ENCODE measurements around the gene SLC15A5.

SLC15A5 gene

GRCh38 chr12:16310934-16311333 is 33.4 kb upstream of the SLC15A5 start (continued):
- TF ChIP-seq PRDM6 (tag by site-specific recombination; IDR thresholded peaks at IDR 0.05) = no peak
- no peak for TF ChIP-seq AEBP2 (tag by site-specific recombination; IDR thresholded peaks at IDR 0.05; ENCODE audit: borderline replicate concordance)
- no peak for TF ChIP-seq ZNF2 (tag by site-specific recombination; IDR thresholded peaks at IDR 0.05)
- TF ChIP-seq BCL6B (tag by site-specific recombination; IDR thresholded peaks at IDR 0.05) = no peak

GRCh38 chr12:16307856-16308475 is 30.5 kb upstream of the SLC15A5 start:
- Histone ChIP-seq H3K36me3 (ENCODE audit: control insufficient read depth in 2 of 2, insufficient read depth in 1 of 2, low read length in 2 of 2) (no peaks in the 10 kb centered on the region), H3K9me3 (ENCODE audit: control insufficient read depth, insufficient read depth, low read depth, low read length) (no peaks in the 10 kb centered on the region), H3K27ac (ENCODE audit: extremely low read depth, low read depth, low read length) (no peak overlapping the region), H3K4me1 (ENCODE audit: control insufficient read depth, insufficient read depth, low read length) (no peaks in the 10 kb centered on the region), H3K4me3 (ENCODE audit: low read depth, low read length) (no peak overlapping the region)
- POLR2A ChIA-PET = no interaction called here
- CTCF ChIA-PET = interaction anchor here (0.6 kb wide), 1 partner anchor 248 kb away, joined by 3 read pairs; no protein-coding TSS in a partner anchor
- no peak for TF ChIP-seq ZNF140 (tag by site-specific recombination; IDR thresholded peaks at IDR 0.05)
- TF ChIP-seq ZNF776 (tag by site-specific recombination; IDR thresholded peaks at IDR 0.05; ENCODE audit: borderline replicate concordance) = no peak
- no peak for TF ChIP-seq ZBTB1 (tag by site-specific recombination; IDR thresholded peaks at IDR 0.05)
- no peak for TF ChIP-seq ZNF169 (tag by site-specific recombination; IDR thresholded peaks at IDR 0.05)
- no peak for TF ChIP-seq TRIM28 (IDR thresholded peaks at IDR 0.05; ENCODE audit: borderline replicate concordance, low read length)
- no peak for TF ChIP-seq ZNF514 (tag by site-specific recombination; IDR thresholded peaks at IDR 0.05)
- no peak for TF ChIP-seq ZNF266 (tag by site-specific recombination; IDR thresholded peaks at IDR 0.05; ENCODE audit: low read depth)
- TF ChIP-seq ZNF544 (tag by site-specific recombination; IDR thresholded peaks at IDR 0.05) = no peak
- no peak for TF ChIP-seq ZNF114 (tag by site-specific recombination; IDR thresholded peaks at IDR 0.05)
- no peak for TF ChIP-seq ZNF701 (tag by site-specific recombination; IDR thresholded peaks at IDR 0.05)
- no peak for TF ChIP-seq FEZF1 (tag by site-specific recombination; IDR thresholded peaks at IDR 0.05)
- TF ChIP-seq ZNF473 (tag by site-specific recombination; IDR thresholded peaks at IDR 0.05) = no peak
- no peak for TF ChIP-seq ZNF221 (tag by site-specific recombination; IDR thresholded peaks at IDR 0.05; ENCODE audit: borderline replicate concordance)
- TF ChIP-seq YY2 (tag by site-specific recombination; IDR thresholded peaks at IDR 0.05) = no peak
- no peak for TF ChIP-seq ZNF596 (tag by site-specific recombination; IDR thresholded peaks at IDR 0.05)
- TF ChIP-seq PRDM2 (tag by site-specific recombination; IDR thresholded peaks at IDR 0.05; ENCODE audit: borderline replicate concordance) = no peak
- TF ChIP-seq ZNF239 (tag by site-specific recombination; IDR thresholded peaks at IDR 0.05) = no peak
- TF ChIP-seq SALL2 (tag by site-specific recombination; IDR thresholded peaks at IDR 0.05; ENCODE audit: borderline replicate concordance) = no peak
- no peak for TF ChIP-seq ZSCAN4 (tag by site-specific recombination; IDR thresholded peaks at IDR 0.05)
- TF ChIP-seq ZNF571 (tag by site-specific recombination; IDR thresholded peaks at IDR 0.05) = no peak
